T-helper 1 cell treated with Interleukin-12 subunit alpha and Interleukin-12 subunit beta and Interleukin-4 antibody, amounts not matched to agents 30 μg/mL and 1 μg/mL, for 36 hours (primary cell): ENCODE measurements around the gene HIGD1C.
"Not testable (repeated sequence)": the region's sequence is repeated elsewhere in the genome, so short reads cannot be mapped to it uniquely, and the experiment has no call there.

Source experiments
- H3K27ac Mint-ChIP-seq: one replicate; pipeline ENCODE4 v1.8.0; 2021; ENCODE audit warnings: mild to moderate bottlenecking, mixed read lengths
- H3K27me3 Mint-ChIP-seq: one replicate; pipeline ENCODE4 v1.8.0; 2021; ENCODE audit warnings: low read depth, mixed read lengths
- H3K36me3 Mint-ChIP-seq: one replicate; pipeline ENCODE4 v1.8.0; 2021; ENCODE audit warnings: low read depth, mixed read lengths
- H3K4me1 Mint-ChIP-seq: one replicate; pipeline ENCODE4 v1.8.0; 2021; ENCODE audit warnings: low read depth, mixed read lengths
- H3K4me3 Mint-ChIP-seq: one replicate; pipeline ENCODE4 v1.8.0; 2021; ENCODE audit warnings: mild to moderate bottlenecking, moderate library complexity, mixed read lengths
- H3K9me3 Mint-ChIP-seq: one replicate; pipeline ENCODE4 v1.8.0; 2021; ENCODE audit warnings: mixed read lengths

The HIGD1C gene

GRCh38 chr12:50952510-50952909, at the start of gene HIGD1C:
HIGD1C (plus strand) TSS chr12:50952544; CDS start chr12:50953999, 1,455 bp downstream.
- Mint-ChIP-seq H3K36me3 (no peaks in the 10 kb centered on the region), H3K27ac (no peak within 1 kb of the TSS), H3K9me3 (no peaks in the 10 kb centered on the region), H3K4me1 (no peaks in the 10 kb centered on the region), H3K27me3 (no peaks in the 10 kb centered on the region), H3K4me3 (no peak within 1 kb of the TSS)

GRCh38 chr12:50908479-50908878, 43.9 kb upstream of the HIGD1C start:
- H3K36me3 Mint-ChIP-seq, H3K4me1 Mint-ChIP-seq, H3K27ac Mint-ChIP-seq, H3K4me3 Mint-ChIP-seq, H3K27me3 Mint-ChIP-seq: not testable (repeated sequence)
- peaks cover 15% of the 10 kb centered on the region for H3K9me3 Mint-ChIP-seq

GRCh38 chr12:50912361-50912760, 40.0 kb upstream of the HIGD1C start:
- H3K36me3 Mint-ChIP-seq, H3K27ac Mint-ChIP-seq, H3K4me1 Mint-ChIP-seq, H3K27me3 Mint-ChIP-seq, H3K4me3 Mint-ChIP-seq: not testable (repeated sequence)
- peaks cover 36% of the 10 kb centered on the region for H3K9me3 Mint-ChIP-seq

- no peak overlapping the region for H3K4me3 Mint-ChIP-seq
- H3K9me3 Mint-ChIP-seq = peaks cover 44% of the 10 kb centered on the region
- H3K27me3 Mint-ChIP-seq = no peaks in the 10 kb centered on the region
- peaks cover under 1% of the 10 kb centered on the region for H3K4me1 Mint-ChIP-seq
- H3K27ac Mint-ChIP-seq = no peak overlapping the region
- peaks cover 14% of the 10 kb centered on the region for H3K36me3 Mint-ChIP-seq
These were observed 39.1 kb upstream of the HIGD1C start for GRCh38 chr12:50913224-50913623.

GRCh38 chr12:50914872-50915484, 37.4 kb upstream of the HIGD1C start:
- H3K27me3 Mint-ChIP-seq = no peaks in the 10 kb centered on the region
- no peak overlapping the region for H3K27ac Mint-ChIP-seq
- H3K36me3 Mint-ChIP-seq = peaks cover 14% of the 10 kb centered on the region
- no peak overlapping the region for H3K4me3 Mint-ChIP-seq
- H3K9me3 Mint-ChIP-seq = peaks cover 46% of the 10 kb centered on the region
- H3K4me1 Mint-ChIP-seq = peaks cover 9% of the 10 kb centered on the region

- Mint-ChIP-seq H3K36me3 (peaks cover 12% of the 10 kb centered on the region), H3K9me3 (peaks cover 41% of the 10 kb centered on the region), H3K27ac (no peak overlapping the region), H3K4me3 (no peak overlapping the region), H3K27me3 (no peaks in the 10 kb centered on the region), H3K4me1 (peaks cover 9% of the 10 kb centered on the region)
These were observed 36.1 kb upstream of the HIGD1C start for GRCh38 chr12:50916292-50916691.

- Mint-ChIP-seq H3K27ac (no peak overlapping the region), H3K4me1 (peaks cover 15% of the 10 kb centered on the region), H3K27me3 (no peaks in the 10 kb centered on the region), H3K9me3 (peaks cover 28% of the 10 kb centered on the region), H3K4me3 (no peak overlapping the region), H3K36me3 (peaks cover 9% of the 10 kb centered on the region)
These were observed 33.6 kb upstream of the HIGD1C start for GRCh38 chr12:50918584-50919316.

- peaks cover 32% of the 10 kb centered on the region for H3K4me1 Mint-ChIP-seq
- peaks cover 1% of the 10 kb centered on the region for H3K36me3 Mint-ChIP-seq
- H3K9me3 Mint-ChIP-seq = peaks cover 6% of the 10 kb centered on the region
- H3K4me3 Mint-ChIP-seq = no peak overlapping the region
- no peak overlapping the region for H3K27ac Mint-ChIP-seq
- H3K27me3 Mint-ChIP-seq = no peaks in the 10 kb centered on the region
These were observed 29.5 kb upstream of the HIGD1C start for GRCh38 chr12:50922820-50923219.

- peak overlapping the region; percentile 38 for H3K4me3 Mint-ChIP-seq
These were observed 28.8 kb upstream of the HIGD1C start for GRCh38 chr12:50923361-50924130.

GRCh38 chr12:50924131-50924438, 28.3 kb upstream of the HIGD1C start:
- peak overlapping the region; percentile 24 for H3K27ac Mint-ChIP-seq
- no peaks in the 10 kb centered on the region for H3K36me3 Mint-ChIP-seq
- no peaks in the 10 kb centered on the region for H3K27me3 Mint-ChIP-seq
- peaks cover 26% of the 10 kb centered on the region for H3K4me1 Mint-ChIP-seq
- no peaks in the 10 kb centered on the region for H3K9me3 Mint-ChIP-seq
- H3K4me3 Mint-ChIP-seq = peak overlapping the region; percentile 38

More at GRCh38 chr12:50923361-50924130, 28.8 kb upstream of the HIGD1C start:
- no peaks in the 10 kb centered on the region for H3K9me3 Mint-ChIP-seq
- no peaks in the 10 kb centered on the region for H3K36me3 Mint-ChIP-seq
- no peaks in the 10 kb centered on the region for H3K27me3 Mint-ChIP-seq
- H3K4me1 Mint-ChIP-seq = peaks cover 31% of the 10 kb centered on the region
- peak overlapping the region; percentile 24 for H3K27ac Mint-ChIP-seq

GRCh38 chr12:50924439-50925341, 27.7 kb upstream of the HIGD1C start:
- no peaks in the 10 kb centered on the region for H3K36me3 Mint-ChIP-seq
- no peaks in the 10 kb centered on the region for H3K27me3 Mint-ChIP-seq
- peak overlapping the region; percentile 51 for H3K4me3 Mint-ChIP-seq
- peaks cover 26% of the 10 kb centered on the region for H3K4me1 Mint-ChIP-seq
- no peak overlapping the region for H3K27ac Mint-ChIP-seq
- no peaks in the 10 kb centered on the region for H3K9me3 Mint-ChIP-seq

GRCh38 chr12:50925342-50925651, 27.0 kb upstream of the HIGD1C start:
- Mint-ChIP-seq H3K4me1 (peaks cover 26% of the 10 kb centered on the region), H3K27me3 (no peaks in the 10 kb centered on the region), H3K36me3 (no peaks in the 10 kb centered on the region), H3K9me3 (no peaks in the 10 kb centered on the region), H3K27ac (no peak overlapping the region), H3K4me3 (peak overlapping the region; percentile 51)

GRCh38 chr12:50925920-50926319, 26.4 kb upstream of the HIGD1C start:
- no peak overlapping the region for H3K27ac Mint-ChIP-seq
- no peaks in the 10 kb centered on the region for H3K9me3 Mint-ChIP-seq
- H3K27me3 Mint-ChIP-seq = no peaks in the 10 kb centered on the region
- no peaks in the 10 kb centered on the region for H3K36me3 Mint-ChIP-seq
- peaks cover 26% of the 10 kb centered on the region for H3K4me1 Mint-ChIP-seq
- H3K4me3 Mint-ChIP-seq = no peak overlapping the region

- Mint-ChIP-seq H3K36me3 (no peaks in the 10 kb centered on the region), H3K27me3 (no peaks in the 10 kb centered on the region), H3K27ac (no peak overlapping the region), H3K4me3 (no peak overlapping the region), H3K9me3 (no peaks in the 10 kb centered on the region), H3K4me1 (peaks cover 26% of the 10 kb centered on the region)
These were observed 25.9 kb upstream of the HIGD1C start for GRCh38 chr12:50926415-50926814.
